HUES6 (cell line): ENCODE results near the gene CCDC85C.

Experiments used
- H3K27ac ChIP-seq: 2 replicates; pipeline ENCODE4 v1.7.0; 2013; ENCODE audit warnings: low read depth, mild to moderate bottlenecking, low read length, inconsistent platforms
- H3K27me3 ChIP-seq: 2 replicates; pipeline ENCODE4 v1.6.1; 2013; ENCODE audit warnings: low read length; ENCODE audit not compliant: control insufficient read depth, insufficient read depth
- H3K36me3 ChIP-seq: 2 replicates; pipeline ENCODE4 v1.6.1; 2013; ENCODE audit warnings: low read length; ENCODE audit not compliant: control insufficient read depth, insufficient read depth
- H3K4me1 ChIP-seq: 2 replicates; pipeline ENCODE4 v1.6.1; 2013; ENCODE audit warnings: low read length; ENCODE audit not compliant: control insufficient read depth, insufficient read depth
- H3K4me3 ChIP-seq: 2 replicates; pipeline ENCODE4 v1.5.1; 2013; ENCODE audit warnings: low read depth, low read length
- H3K9ac ChIP-seq: one replicate; pipeline ENCODE4 v1.6.1; 2013; ENCODE audit warnings: mild to moderate bottlenecking, low read length
- H3K9me3 ChIP-seq: 2 replicates; pipeline ENCODE4 v1.6.1; 2013; ENCODE audit warnings: low read depth, low read length; ENCODE audit not compliant: control insufficient read depth, insufficient read depth

The CCDC85C gene

DNA sequence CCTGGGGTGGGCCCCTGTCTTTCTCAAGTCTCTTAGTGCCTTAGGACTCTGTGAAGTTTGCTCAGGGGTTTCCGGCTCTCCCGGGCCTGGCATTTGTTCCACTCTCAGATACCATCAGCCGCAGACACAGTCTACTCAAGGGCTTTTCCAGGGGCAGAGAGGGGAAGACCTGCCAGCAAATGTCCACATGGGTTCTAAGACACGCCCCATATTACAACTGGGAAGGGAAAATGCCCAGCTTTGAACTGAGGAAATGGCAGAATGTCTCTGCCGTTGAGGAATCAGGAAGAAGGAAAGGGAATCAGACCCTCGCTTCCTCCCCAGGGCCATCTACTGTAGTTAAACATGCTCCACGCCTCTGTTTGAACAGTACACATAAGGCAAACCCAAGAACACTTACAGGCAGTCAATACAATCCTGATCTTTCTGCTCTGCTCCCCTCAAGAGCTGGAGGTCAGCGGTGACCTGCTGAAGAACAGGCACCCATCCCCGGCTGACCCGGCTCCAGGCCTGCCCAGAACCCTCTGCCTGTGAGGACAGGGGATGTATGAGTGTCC is 7.9 kb downstream of the CCDC85C start:
- no peaks in the 10 kb centered on the region for H3K36me3 ChIP-seq
- H3K4me1 ChIP-seq: peaks cover 27% of the 10 kb centered on the region
- H3K9me3 ChIP-seq: no peaks in the 10 kb centered on the region
- no peak overlapping the region for H3K27ac ChIP-seq
- no peak overlapping the region for H3K9ac ChIP-seq
- H3K27me3 ChIP-seq: no peaks in the 10 kb centered on the region
- H3K4me3 ChIP-seq: no peak overlapping the region

DNA sequence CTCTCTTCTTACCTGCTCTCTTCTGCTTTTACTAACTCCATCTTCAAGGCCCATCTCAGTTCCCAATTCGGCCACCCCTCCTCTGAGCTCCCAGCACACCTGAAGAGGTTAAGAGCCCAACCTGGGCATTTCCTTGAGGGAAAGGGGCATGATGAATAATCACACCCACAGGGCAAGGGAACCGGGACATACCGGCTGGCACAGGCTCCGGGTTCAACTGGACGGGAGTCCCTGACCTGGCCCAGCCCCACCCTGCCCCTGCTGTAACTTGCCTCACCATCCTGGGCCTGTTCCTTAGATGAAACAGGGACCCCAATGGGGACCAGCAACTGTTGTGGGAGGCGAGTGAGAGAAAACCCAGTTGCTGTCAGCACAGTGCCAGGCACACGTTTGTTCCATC is 8.5 kb downstream of the CCDC85C start:
- H3K27ac ChIP-seq: no peak overlapping the region
- no peaks in the 10 kb centered on the region for H3K27me3 ChIP-seq
- H3K9ac ChIP-seq: no peak overlapping the region
- H3K36me3 ChIP-seq: no peaks in the 10 kb centered on the region
- no peaks in the 10 kb centered on the region for H3K9me3 ChIP-seq
- H3K4me1 ChIP-seq: peaks cover 30% of the 10 kb centered on the region
- no peak overlapping the region for H3K4me3 ChIP-seq

- no peaks in the 10 kb centered on the region for H3K9me3 ChIP-seq
- H3K27me3 ChIP-seq: no peaks in the 10 kb centered on the region
- no peaks in the 10 kb centered on the region for H3K36me3 ChIP-seq
- H3K4me1 ChIP-seq: peaks cover 30% of the 10 kb centered on the region
- no peak overlapping the region for H3K4me3 ChIP-seq
- no peak overlapping the region for H3K27ac ChIP-seq
- H3K9ac ChIP-seq: no peak overlapping the region
Observed at GRCh38 chr14:99595034-99595433, 9.0 kb downstream of the CCDC85C start.

- Histone ChIP-seq H3K9me3 (no peaks in the 10 kb centered on the region), H3K4me1 (peaks cover 34% of the 10 kb centered on the region), H3K4me3 (no peak overlapping the region), H3K36me3 (no peaks in the 10 kb centered on the region), H3K27me3 (no peaks in the 10 kb centered on the region), H3K9ac (no peak overlapping the region), H3K27ac (no peak overlapping the region)
Observed at GRCh38 chr14:99593971-99594841, 9.8 kb downstream of the CCDC85C start.

DNA sequence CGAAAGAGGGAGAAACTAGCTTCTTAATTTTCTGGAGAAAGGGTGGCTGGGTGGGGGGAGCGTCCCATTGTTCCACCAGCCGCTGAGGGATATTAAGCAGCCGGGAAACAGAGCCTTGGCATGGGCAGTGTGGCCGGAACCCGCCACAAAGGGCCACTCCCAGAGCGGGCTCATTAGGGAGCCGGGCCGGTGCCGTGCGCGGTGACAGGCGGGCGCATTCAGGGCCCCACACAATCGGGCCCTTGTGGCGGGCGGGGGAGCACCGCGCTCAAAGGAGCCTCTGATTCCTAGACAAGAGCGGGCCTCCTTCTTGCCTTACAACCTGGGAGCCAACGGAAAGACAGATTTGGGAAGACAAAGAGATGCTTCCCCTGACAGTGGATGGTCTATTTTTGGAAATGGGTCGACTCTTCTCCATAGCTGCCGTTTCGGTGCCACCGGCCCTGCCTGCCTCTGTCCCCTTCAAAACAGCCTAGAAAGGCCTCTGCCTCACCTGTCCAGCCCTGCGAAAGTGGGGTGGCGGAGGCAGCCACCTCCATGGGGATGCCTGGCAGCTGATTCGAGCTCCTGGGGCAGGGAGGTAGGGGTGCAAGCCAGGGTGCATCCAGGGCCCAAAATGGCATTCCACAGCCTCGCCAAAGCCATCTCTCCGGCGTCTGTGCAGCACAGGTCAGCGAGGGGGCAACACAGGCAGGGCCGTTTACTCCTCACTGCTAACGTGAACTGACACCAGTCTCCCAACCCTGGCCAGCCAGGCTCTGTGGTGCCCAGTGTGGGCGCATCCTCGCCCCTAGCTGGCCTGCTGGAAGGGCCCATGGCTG is 10.9 kb downstream of the CCDC85C start:
- Histone ChIP-seq H3K27me3 (no peaks in the 10 kb centered on the region), H3K9me3 (no peaks in the 10 kb centered on the region), H3K4me3 (no peak overlapping the region), H3K4me1 (peaks cover 37% of the 10 kb centered on the region), H3K36me3 (no peaks in the 10 kb centered on the region), H3K27ac (no peak overlapping the region), H3K9ac (no peak overlapping the region)

- no peaks in the 10 kb centered on the region for H3K36me3 ChIP-seq
- no peaks in the 10 kb centered on the region for H3K27me3 ChIP-seq
- no peak overlapping the region for H3K4me3 ChIP-seq
- H3K9me3 ChIP-seq: no peaks in the 10 kb centered on the region
- no peak overlapping the region for H3K9ac ChIP-seq
- peaks cover 45% of the 10 kb centered on the region for H3K4me1 ChIP-seq
- no peak overlapping the region for H3K27ac ChIP-seq
Observed at GRCh38 chr14:99592394-99592793, 11.6 kb downstream of the CCDC85C start.

DNA sequence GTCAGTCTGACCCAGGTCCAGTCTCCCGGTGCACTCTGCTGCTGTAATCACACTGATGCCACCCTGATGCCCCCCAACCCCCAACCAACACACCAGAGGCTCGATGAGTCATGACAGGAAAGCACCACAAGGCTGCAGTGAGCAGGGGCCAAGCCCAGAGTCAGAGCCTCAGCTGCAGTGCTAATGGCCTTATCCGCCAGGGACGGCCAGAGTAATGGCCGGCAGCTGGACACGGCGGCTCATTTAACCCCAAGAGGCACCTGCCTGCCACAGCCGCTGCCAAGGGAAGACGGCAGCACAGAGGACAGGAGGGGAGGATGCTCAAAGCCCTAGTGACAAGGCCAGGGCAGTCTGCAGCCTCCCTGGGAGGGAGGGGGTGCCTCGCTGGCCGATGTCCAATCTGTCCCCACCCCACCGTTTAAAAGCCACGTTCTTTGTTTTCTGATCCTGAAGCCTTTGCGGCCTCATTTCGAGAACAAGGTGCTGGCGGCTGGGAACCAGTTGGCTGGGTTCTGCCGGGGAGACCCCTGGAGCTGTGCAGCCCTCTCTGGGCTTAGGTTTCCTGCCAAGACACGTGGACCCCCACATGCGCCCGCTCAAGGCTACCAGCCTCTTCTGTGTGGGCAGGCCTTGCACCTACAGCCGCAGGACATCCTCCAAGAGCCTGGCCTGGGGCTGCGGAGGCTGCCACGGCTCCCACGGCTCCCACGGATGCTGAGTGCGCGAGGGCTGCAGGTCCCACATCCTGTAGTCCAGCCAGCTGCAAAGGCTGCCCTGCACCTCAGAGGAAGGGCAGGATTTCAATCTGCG is 13.1 kb downstream of the CCDC85C start:
- Histone ChIP-seq H3K9me3 (no peaks in the 10 kb centered on the region), H3K9ac (no peak overlapping the region), H3K27ac (no peak overlapping the region), H3K4me1 (peaks cover 49% of the 10 kb centered on the region), H3K4me3 (no peak overlapping the region), H3K27me3 (no peaks in the 10 kb centered on the region), H3K36me3 (no peaks in the 10 kb centered on the region)

DNA sequence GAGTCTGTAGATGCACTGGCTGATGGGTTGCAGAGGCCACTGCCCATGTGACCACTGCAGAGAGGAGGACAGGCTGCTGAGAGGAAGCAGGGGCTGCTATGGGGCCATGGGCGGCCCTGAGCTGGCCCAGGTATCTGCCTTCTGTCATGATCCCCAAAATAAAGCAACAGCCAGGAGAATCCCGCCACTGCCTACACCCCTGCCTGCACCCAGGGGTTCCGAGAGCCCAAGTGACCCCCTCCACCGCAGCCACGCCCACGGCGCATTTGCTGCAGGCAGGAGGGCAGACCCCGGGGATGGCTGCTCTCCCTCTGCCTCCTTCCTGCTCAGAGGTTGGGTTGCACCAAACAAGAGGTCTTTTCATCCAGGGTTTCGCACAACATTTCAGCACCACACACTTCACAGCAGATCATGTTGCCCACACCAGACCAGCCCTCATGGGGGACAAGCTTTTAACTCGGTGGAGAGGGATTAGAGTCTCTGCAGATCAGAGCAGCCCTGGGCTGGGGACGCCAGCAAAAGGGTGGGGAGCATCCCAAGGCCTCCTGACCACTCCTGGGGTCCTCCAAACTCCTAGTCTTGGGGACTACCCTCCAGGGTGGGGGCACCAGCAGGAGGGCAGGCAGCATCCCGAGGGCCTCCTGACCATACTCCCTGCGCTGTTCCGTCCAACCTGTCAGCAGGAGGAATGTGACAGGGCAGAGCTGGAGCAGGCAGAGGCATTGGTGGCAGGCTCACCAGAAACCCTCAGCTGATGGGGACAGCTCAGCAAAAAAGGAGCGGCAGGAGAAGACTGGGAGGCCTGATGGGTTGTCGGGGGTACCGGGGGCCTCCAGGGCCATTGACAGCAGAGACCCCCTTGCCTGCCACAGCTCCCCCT is 14.1 kb downstream of the CCDC85C start:
- Histone ChIP-seq H3K27me3 (no peaks in the 10 kb centered on the region), H3K36me3 (no peaks in the 10 kb centered on the region), H3K4me3 (no peak overlapping the region), H3K4me1 (peaks cover 49% of the 10 kb centered on the region), H3K27ac (no peak overlapping the region), H3K9ac (no peak overlapping the region), H3K9me3 (no peaks in the 10 kb centered on the region)

DNA sequence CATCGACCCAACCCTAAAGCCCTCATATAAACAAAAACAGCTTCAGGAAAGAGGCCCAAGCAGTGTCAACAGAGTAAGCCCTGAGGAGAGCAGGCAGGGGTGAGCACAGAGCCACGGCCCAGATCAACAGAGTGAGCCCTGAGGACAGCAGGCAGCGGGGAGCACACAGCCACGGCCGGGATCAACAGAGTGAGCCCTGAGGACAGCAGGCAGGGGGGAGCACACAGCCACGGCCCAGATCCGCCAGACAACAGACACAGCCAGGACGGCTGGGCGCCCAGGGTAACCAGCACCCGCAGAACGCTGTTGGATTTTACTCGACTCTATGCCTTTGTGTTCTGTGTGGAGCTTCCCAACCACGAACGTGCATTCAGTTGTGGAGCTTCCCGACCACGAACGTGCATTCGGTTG is 15.0 kb downstream of the CCDC85C start:
- Histone ChIP-seq H3K27ac (no peak overlapping the region), H3K9ac (peak overlapping the region; percentile 29)

More for the DNA sequence above, 15.0 kb downstream of the CCDC85C start:
- Histone ChIP-seq H3K4me3 (no peak overlapping the region), H3K4me1 (peaks cover 49% of the 10 kb centered on the region), H3K36me3 (no peaks in the 10 kb centered on the region), H3K27me3 (no peaks in the 10 kb centered on the region), H3K9me3 (no peaks in the 10 kb centered on the region)
